ENCODE data around the gene DOK5.

DNA sequence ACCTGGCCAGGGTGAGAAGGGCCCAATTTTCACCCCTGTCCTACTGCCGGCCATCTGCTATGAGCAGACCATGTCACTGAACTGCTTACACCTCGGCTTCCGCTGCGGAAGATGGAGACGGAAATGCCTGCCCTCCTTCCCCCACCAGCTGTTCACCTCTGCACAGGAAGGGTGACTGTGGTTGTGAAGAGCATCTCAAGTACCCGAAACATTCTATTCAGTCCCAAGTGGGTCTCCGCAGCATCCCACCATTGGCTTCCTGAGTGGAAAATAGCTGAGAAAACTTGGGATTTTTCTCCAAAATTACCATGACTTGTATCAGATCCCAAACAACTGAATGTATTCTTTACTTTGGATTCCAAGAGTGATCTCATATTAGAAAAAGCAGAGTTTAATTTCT lies 16.1 kb downstream of the DOK5 start:
- no peak for TF ChIP-seq FOS (IDR thresholded peaks at IDR 0.05; ENCODE audit: low read depth, low read length)
- no peak for TF ChIP-seq POLR2A (IDR thresholded peaks at IDR 0.05; ENCODE audit: low read depth, low read length)
